ENCODE measurements around the gene GATM.

Gene GATM

DNA sequence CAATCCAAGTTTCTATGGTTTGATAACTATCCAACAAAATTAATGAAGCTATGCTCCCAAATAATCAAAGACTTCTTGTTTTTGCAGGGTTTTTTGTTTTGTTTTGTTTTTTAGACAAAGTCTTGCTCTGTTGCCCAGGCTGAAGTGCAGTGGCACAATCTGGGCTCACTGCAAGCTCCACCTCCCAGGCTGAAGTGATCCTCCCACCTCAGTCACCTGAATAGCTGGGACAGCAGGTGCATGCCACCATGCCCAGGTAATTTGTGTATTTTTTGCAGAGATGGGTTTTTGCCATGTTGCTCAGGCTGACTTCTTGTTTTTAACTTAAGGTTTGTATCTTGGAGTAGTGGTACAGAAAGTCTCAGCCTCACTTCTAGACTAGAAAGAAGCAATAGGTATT, 11.0 kb upstream of the GATM start:
- no peak for DNase-seq (ENCODE audit: low read depth, low spot score)
- TF ChIP-seq, protein P1, sequence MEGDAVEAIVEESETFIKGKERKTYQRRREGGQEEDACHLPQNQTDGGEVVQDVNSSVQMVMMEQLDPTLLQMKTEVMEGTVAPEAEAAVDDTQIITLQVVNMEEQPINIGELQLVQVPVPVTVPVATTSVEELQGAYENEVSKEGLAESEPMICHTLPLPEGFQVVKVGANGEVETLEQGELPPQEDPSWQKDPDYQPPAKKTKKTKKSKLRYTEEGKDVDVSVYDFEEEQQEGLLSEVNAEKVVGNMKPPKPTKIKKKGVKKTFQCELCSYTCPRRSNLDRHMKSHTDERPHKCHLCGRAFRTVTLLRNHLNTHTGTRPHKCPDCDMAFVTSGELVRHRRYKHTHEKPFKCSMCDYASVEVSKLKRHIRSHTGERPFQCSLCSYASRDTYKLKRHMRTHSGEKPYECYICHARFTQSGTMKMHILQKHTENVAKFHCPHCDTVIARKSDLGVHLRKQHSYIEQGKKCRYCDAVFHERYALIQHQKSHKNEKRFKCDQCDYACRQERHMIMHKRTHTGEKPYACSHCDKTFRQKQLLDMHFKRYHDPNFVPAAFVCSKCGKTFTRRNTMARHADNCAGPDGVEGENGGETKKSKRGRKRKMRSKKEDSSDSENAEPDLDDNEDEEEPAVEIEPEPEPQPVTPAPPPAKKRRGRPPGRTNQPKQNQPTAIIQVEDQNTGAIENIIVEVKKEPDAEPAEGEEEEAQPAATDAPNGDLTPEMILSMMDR (IDR thresholded peaks at IDR 0.05; ENCODE audit: low read depth, low read length): no peak
- in situ Hi-C loops (cut with HindIII; ENCODE audit: low sequenced_read_pairs): no loop called here
- no peak overlapping the region for H3K4me3 ChIP-seq (ENCODE audit: low read depth, low read length)

GRCh38 chr15:45387380-45388007, 9.2 kb upstream of the GATM start:
- no peak for DNase-seq (ENCODE audit: low read depth, low spot score)
- in situ Hi-C loops (cut with HindIII; ENCODE audit: low sequenced_read_pairs): no loop called here

DNA sequence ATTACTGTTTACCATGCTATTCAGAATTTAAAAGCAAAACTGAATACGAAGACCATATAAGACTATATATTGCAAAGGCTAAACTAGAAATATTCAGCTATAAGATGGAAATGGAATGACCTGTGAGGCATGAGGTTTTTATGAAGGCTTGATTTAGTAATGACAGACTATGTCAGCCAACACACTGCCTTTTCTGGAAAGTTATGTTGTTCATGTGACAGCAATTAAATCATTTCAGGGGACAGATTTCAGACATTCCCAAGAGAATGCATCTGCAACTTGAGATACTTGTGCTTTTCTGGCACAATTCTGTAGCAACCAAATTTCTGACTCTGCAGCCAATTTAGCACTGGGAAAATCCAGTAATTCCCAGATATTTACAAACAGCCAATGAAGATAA, 8.6 kb upstream of the GATM start:
- in situ Hi-C loops (cut with HindIII; ENCODE audit: low sequenced_read_pairs): no loop called here
- no peak overlapping the region for H3K4me3 ChIP-seq (ENCODE audit: low read depth, low read length)
- TF ChIP-seq, protein P1 (IDR thresholded peaks at IDR 0.05; ENCODE audit: low read depth, low read length): no peak
- no peak for DNase-seq (ENCODE audit: low read depth, low spot score)

More at GRCh38 chr15:45387380-45388007, 9.2 kb upstream of the GATM start:
- no peak overlapping the region for H3K4me3 ChIP-seq (ENCODE audit: low read depth, low read length)
- TF ChIP-seq, protein P1 (IDR thresholded peaks at IDR 0.05; ENCODE audit: low read depth, low read length): no peak

DNA sequence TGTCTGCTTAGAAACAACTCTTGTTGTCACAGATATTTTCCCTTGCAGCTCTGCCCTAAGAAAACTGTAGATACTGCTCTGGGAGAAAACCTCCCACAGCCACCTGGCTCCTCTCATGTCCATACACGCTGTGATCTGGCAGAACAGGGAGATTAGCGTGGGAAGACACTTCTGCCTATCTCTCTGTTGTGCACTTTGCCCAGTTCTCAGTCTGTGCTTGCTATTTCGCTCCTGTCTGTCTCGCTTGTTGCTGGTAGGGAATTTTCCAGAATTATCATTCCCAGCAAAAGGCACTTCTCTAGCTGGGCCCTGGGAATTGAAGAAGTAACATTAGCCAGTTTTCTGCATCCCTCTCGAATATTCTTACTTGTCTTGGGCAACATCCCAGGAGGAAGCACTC, 8.1 kb upstream of the GATM start:
- no peak for DNase-seq (ENCODE audit: low read depth, low spot score)
- H3K4me3 ChIP-seq (ENCODE audit: low read depth, low read length): no peak overlapping the region
- in situ Hi-C loops (cut with HindIII; ENCODE audit: low sequenced_read_pairs): no loop called here
- TF ChIP-seq, protein P1 (IDR thresholded peaks at IDR 0.05; ENCODE audit: low read depth, low read length): no peak

DNA sequence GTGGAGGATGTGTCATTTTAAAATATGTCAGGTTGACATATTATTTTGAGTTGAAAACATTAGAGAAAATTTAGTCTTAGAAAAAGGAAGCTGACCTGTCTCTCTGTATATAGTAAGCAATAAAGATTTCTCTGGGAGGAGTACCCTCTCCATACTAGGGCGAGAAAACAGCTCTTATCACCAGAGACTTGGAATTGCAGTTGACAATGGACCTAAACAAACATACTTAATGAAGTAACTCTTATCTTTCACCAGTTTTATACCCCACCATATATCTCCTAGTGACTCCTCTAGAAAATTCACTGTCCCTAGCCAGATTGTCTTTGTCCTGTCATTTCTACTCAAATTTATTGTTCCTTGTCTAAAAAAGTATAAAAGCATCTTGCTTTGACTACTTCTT, 7.2 kb upstream of the GATM start:
- H3K4me3 ChIP-seq (ENCODE audit: low read depth, low read length): no peak overlapping the region
- TF ChIP-seq, protein P1 (IDR thresholded peaks at IDR 0.05; ENCODE audit: low read depth, low read length): no peak
- in situ Hi-C loops (cut with HindIII; ENCODE audit: low sequenced_read_pairs): no loop called here
- no peak for DNase-seq (ENCODE audit: low read depth, low spot score)

- in situ Hi-C loops (cut with HindIII; ENCODE audit: low sequenced_read_pairs): no loop called here
- no peak overlapping the region for H3K4me3 ChIP-seq (ENCODE audit: low read depth, low read length)
- TF ChIP-seq, protein P1 (IDR thresholded peaks at IDR 0.05; ENCODE audit: low read depth, low read length): no peak
- no peak for DNase-seq (ENCODE audit: low read depth, low spot score)
These were observed 6.4 kb upstream of the GATM start for GRCh38 chr15:45384700-45385099.

GRCh38 chr15:45378913-45379262, 544 bp upstream of the GATM start:
- in situ Hi-C loops (cut with HindIII; ENCODE audit: low sequenced_read_pairs): no loop called here
- no peak overlapping the region for H3K4me3 ChIP-seq (ENCODE audit: low read depth, low read length)
- TF ChIP-seq, protein P1 (IDR thresholded peaks at IDR 0.05; ENCODE audit: low read depth, low read length): no peak
- no peak for DNase-seq (ENCODE audit: low read depth, low spot score)
